CD4-positive, alpha-beta memory T cell (primary cell): ENCODE measurements around the gene PROZ. TPM values are rescaled to one million over a fixed set of nuclear protein-coding genes. Genes with fewer than 3 reads are reported as not detected.
"Not testable (repeated sequence)": the region's sequence is repeated elsewhere in the genome, so short reads cannot be mapped to it uniquely, and the experiment has no call there.

Source experiments
- CTCF ChIA-PET: fragments of 350-600 bp; sonication (Branson Sonifier 250); formaldehyde crosslinking; loops from one replicate; lab custom pipeline; 2021; ENCODE audit warnings: inconsistent platforms; ENCODE audit not compliant: partially characterized antibody; lab: Charles Lee
- POLR2A ChIA-PET: fragments of 350-600 bp; sonication (Branson Sonifier 250); formaldehyde crosslinking; loops from one replicate; lab custom pipeline; 2021; ENCODE audit not compliant: partially characterized antibody; lab: Charles Lee
- DNase-seq, 5 donors: peaks; one replicate each; pipeline versions ENCODE4 v3.0.0 to v3.0.0-alpha.2; 2020 to 2022; ENCODE audit warnings: mixed read lengths in 1 of 5
- H3K27ac ChIP-seq: one replicate; pipeline ENCODE4 v1.7.0; 2013; ENCODE audit warnings: low read depth, low read length
- H3K27me3 ChIP-seq: 2 replicates; pipeline ENCODE4 v1.7.0; 2013; ENCODE audit warnings: mild to moderate bottlenecking, low read length, moderate library complexity; ENCODE audit not compliant: insufficient read depth
- H3K36me3 ChIP-seq: 2 replicates; pipeline ENCODE4 v1.7.0; 2013; ENCODE audit warnings: mild to moderate bottlenecking, low read length, moderate library complexity; ENCODE audit not compliant: insufficient read depth
- H3K4me1 ChIP-seq: 2 replicates; pipeline ENCODE4 v1.7.0; 2013; ENCODE audit warnings: mild to moderate bottlenecking, low read length, moderate library complexity; ENCODE audit not compliant: insufficient read depth
- H3K4me3 ChIP-seq, 2 donors: one replicate each; pipeline ENCODE4 v1.7.0; 2013; ENCODE audit warnings: low read length in 2 of 2, mild to moderate bottlenecking in 1 of 2
- H3K9me3 ChIP-seq, 2 donors: one replicate each; pipeline ENCODE4 v1.7.0; 2013; ENCODE audit warnings: low read length in 2 of 2, control low read depth in 1 of 2; ENCODE audit not compliant: control insufficient read depth in 1 of 2
- H3K27ac Mint-ChIP-seq, 7 donors: one replicate each; pipeline ENCODE4 v1.8.0; 2020 to 2021; ENCODE audit warnings: mixed read lengths in 7 of 7, mild to moderate bottlenecking in 6 of 7, inconsistent platforms in 3 of 7, moderate library complexity in 3 of 7
- H3K27me3 Mint-ChIP-seq, 2 donors: one replicate each; pipeline ENCODE4 v1.8.0; 2020 to 2021; ENCODE audit warnings: mixed read lengths in 2 of 2
- H3K36me3 Mint-ChIP-seq, 2 donors: one replicate each; pipeline ENCODE4 v1.8.0; 2020 to 2021; ENCODE audit warnings: mixed read lengths in 2 of 2, inconsistent platforms in 1 of 2, mild to moderate bottlenecking in 1 of 2
- H3K4me1 Mint-ChIP-seq, 4 donors: one replicate each; pipeline ENCODE4 v1.8.0; 2020 to 2021; ENCODE audit warnings: mixed read lengths in 4 of 4, mild to moderate bottlenecking in 1 of 4
- H3K4me3 Mint-ChIP-seq, 8 donors: one replicate each; pipeline ENCODE4 v1.8.0; 2020 to 2021; ENCODE audit warnings: mixed read lengths in 8 of 8, mild to moderate bottlenecking in 7 of 8, moderate library complexity in 6 of 8, inconsistent platforms in 3 of 8
- H3K9me3 Mint-ChIP-seq, 8 donors: one replicate each; pipeline ENCODE4 v1.8.0; 2020 to 2021; ENCODE audit warnings: mixed read lengths in 8 of 8, mild to moderate bottlenecking in 5 of 8, inconsistent platforms in 3 of 8, moderate library complexity in 1 of 8
- intact Hi-C: fragments of 100-400 bp; cut with micrococcal nuclease; formaldehyde crosslinking; loops from one replicate; pipeline ENCODE4 v1.15.1; 2023
- polyA plus RNA-seq, 2 donors: library from polyadenylated mRNA; unstranded; fragments of 300-500 nt; fragmentation: Illumina TruSeq; gene quantifications; one replicate each; pipeline ENCODE4 v1.2.3, GENCODE V29; 2021
- total RNA-seq, 2 experiments: library from RNA; stranded (reverse); gene quantifications; one replicate each; pipeline ENCODE4 v1.2.3, GENCODE V29; 2021

PROZ gene, protein sequence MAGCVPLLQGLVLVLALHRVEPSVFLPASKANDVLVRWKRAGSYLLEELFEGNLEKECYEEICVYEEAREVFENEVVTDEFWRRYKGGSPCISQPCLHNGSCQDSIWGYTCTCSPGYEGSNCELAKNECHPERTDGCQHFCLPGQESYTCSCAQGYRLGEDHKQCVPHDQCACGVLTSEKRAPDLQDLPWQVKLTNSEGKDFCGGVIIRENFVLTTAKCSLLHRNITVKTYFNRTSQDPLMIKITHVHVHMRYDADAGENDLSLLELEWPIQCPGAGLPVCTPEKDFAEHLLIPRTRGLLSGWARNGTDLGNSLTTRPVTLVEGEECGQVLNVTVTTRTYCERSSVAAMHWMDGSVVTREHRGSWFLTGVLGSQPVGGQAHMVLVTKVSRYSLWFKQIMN
- not detected for total RNA-seq
- polyA plus RNA-seq: under 1 TPM in 1 of 2 donors, not detected in 1; 0.32 TPM

GRCh38 chr13:113157929-113158747 is at the start of gene PROZ:
Gene PROZ (plus strand): TSS chr13:113158648. CDS start chr13:113158661, 13 bp downstream.
- H3K27ac Mint-ChIP-seq: peak within 1 kb of the TSS in 5 of 7 donors; percentile 4 to 98 (median 52)

GRCh38 chr13:113109151-113110047 is 49.0 kb upstream of the PROZ start:
- peaks cover 4% of the 10 kb centered on the region for H3K27me3 ChIP-seq
- no peak overlapping the region for H3K27ac Mint-ChIP-seq
- H3K4me3 Mint-ChIP-seq: peak overlapping the region in 7 of 8 donors; percentile 21 to 71 (median 59)
- no peaks in the 10 kb centered on the region for H3K9me3 ChIP-seq
- peaks cover 4% of the 10 kb centered on the region for H3K4me1 ChIP-seq
- H3K9me3 Mint-ChIP-seq: no peaks in the 10 kb centered on the region
- no peaks in the 10 kb centered on the region for H3K4me1 Mint-ChIP-seq
- no peaks in the 10 kb centered on the region for H3K36me3 Mint-ChIP-seq
- H3K27ac ChIP-seq: no peak overlapping the region
- peak overlapping the region in 1 of 2 donors; percentile 38 for H3K4me3 ChIP-seq
- H3K36me3 ChIP-seq: no peaks in the 10 kb centered on the region
- peaks cover 0 to 2% of the 10 kb centered on the region in 2 donors for H3K27me3 Mint-ChIP-seq
- no peak for DNase-seq
- intact Hi-C loops: no loop called here
- CTCF ChIA-PET: no interaction called here
- POLR2A ChIA-PET: interaction anchor here (1.9 kb wide), 1 partner anchor 101 kb away, joined by 5 read pairs; the partner anchor contains the start of gene CUL4A

More at GRCh38 chr13:113157929-113158747, at the start of gene PROZ:
- Histone ChIP-seq H3K27ac (no peak within 1 kb of the TSS), H3K9me3 (no peaks in the 10 kb centered on the region), H3K4me3 (no peak within 1 kb of the TSS), H3K36me3 (no peaks in the 10 kb centered on the region), H3K4me1 (peaks cover 29% of the 10 kb centered on the region), H3K27me3 (no peaks in the 10 kb centered on the region)
- no peak for DNase-seq
- no peaks in the 10 kb centered on the region for H3K27me3 Mint-ChIP-seq
- peaks cover 0 to 24% (median 2%) of the 10 kb centered on the region in 8 donors for H3K9me3 Mint-ChIP-seq
- intact Hi-C loops: no loop called here
- ChIA-PET CTCF (no interaction called here), POLR2A (interaction anchor here (5.0 kb wide), 1 partner anchor 51 kb away, joined by 42 read pairs; the partner anchor contains the start of genes CUL4A and PCID2)
- peaks cover 11 to 36% (median 23%) of the 10 kb centered on the region in 4 donors for H3K4me1 Mint-ChIP-seq
- H3K4me3 Mint-ChIP-seq: no peak within 1 kb of the TSS
- peaks cover 0 to 4% of the 10 kb centered on the region in 2 donors for H3K36me3 Mint-ChIP-seq

- Histone ChIP-seq H3K4me3 (peak overlapping the region in 1 of 2 donors; percentile 38), H3K27ac (no peak overlapping the region), H3K9me3 (no peaks in the 10 kb centered on the region), H3K36me3 (no peaks in the 10 kb centered on the region), H3K4me1 (peaks cover 4% of the 10 kb centered on the region), H3K27me3 (peaks cover 4% of the 10 kb centered on the region)
- peak in 4 of 5 donors; percentile 22 to 32 (median 24) for DNase-seq
- H3K4me3 Mint-ChIP-seq: peak overlapping the region in 6 of 8 donors; percentile 15 to 73 (median 40)
- intact Hi-C loops: no loop called here
- H3K9me3 Mint-ChIP-seq: no peaks in the 10 kb centered on the region
- no peak overlapping the region for H3K27ac Mint-ChIP-seq
- ChIA-PET CTCF (no interaction called here), POLR2A (interaction anchor here (1.9 kb wide), 1 partner anchor 100 kb away, joined by 5 read pairs; the partner anchor contains the start of gene CUL4A)
- no peaks in the 10 kb centered on the region for H3K27me3 Mint-ChIP-seq
- no peaks in the 10 kb centered on the region for H3K4me1 Mint-ChIP-seq
- no peaks in the 10 kb centered on the region for H3K36me3 Mint-ChIP-seq
Observed at GRCh38 chr13:113110048-113110851, 48.2 kb upstream of the PROZ start.

GRCh38 chr13:113110852-113111315 is 47.6 kb upstream of the PROZ start:
- H3K4me1 ChIP-seq: peaks cover 4% of the 10 kb centered on the region
- intact Hi-C loops: no loop called here
- no peak overlapping the region for H3K27ac ChIP-seq
- H3K27me3 ChIP-seq: peaks cover 4% of the 10 kb centered on the region
- no peak overlapping the region for H3K27ac Mint-ChIP-seq
- no peaks in the 10 kb centered on the region for H3K9me3 Mint-ChIP-seq
- no peaks in the 10 kb centered on the region for H3K36me3 Mint-ChIP-seq
- ChIA-PET CTCF (no interaction called here), POLR2A (interaction anchor here (1.9 kb wide), 1 partner anchor 99 kb away, joined by 5 read pairs; the partner anchor contains the start of gene CUL4A)
- peak in 1 of 5 donors; percentile 13 for DNase-seq
- peak overlapping the region in 6 of 8 donors; percentile 15 to 73 (median 60) for H3K4me3 Mint-ChIP-seq
- H3K27me3 Mint-ChIP-seq: no peaks in the 10 kb centered on the region
- H3K4me1 Mint-ChIP-seq: no peaks in the 10 kb centered on the region
- peak overlapping the region in 1 of 2 donors; percentile 38 for H3K4me3 ChIP-seq
- H3K9me3 ChIP-seq: no peaks in the 10 kb centered on the region
- H3K36me3 ChIP-seq: no peaks in the 10 kb centered on the region

GRCh38 chr13:113111821-113112220 is 46.6 kb upstream of the PROZ start:
- H3K27ac Mint-ChIP-seq, DNase-seq, H3K27me3 ChIP-seq, H3K4me1 Mint-ChIP-seq, H3K4me1 ChIP-seq, CTCF ChIA-PET, H3K27me3 Mint-ChIP-seq, H3K27ac ChIP-seq, H3K36me3 Mint-ChIP-seq, intact Hi-C loops, POLR2A ChIA-PET, H3K4me3 Mint-ChIP-seq, H3K9me3 ChIP-seq, H3K9me3 Mint-ChIP-seq, H3K4me3 ChIP-seq, H3K36me3 ChIP-seq: not testable (repeated sequence)

GRCh38 chr13:113112475-113112874 is 46.0 kb upstream of the PROZ start:
- H3K4me1 Mint-ChIP-seq, intact Hi-C loops, H3K27ac ChIP-seq, H3K36me3 Mint-ChIP-seq, DNase-seq, H3K4me3 ChIP-seq, H3K27me3 Mint-ChIP-seq, POLR2A ChIA-PET, H3K4me3 Mint-ChIP-seq, H3K27me3 ChIP-seq, H3K27ac Mint-ChIP-seq, H3K9me3 ChIP-seq, H3K9me3 Mint-ChIP-seq, H3K36me3 ChIP-seq, CTCF ChIA-PET, H3K4me1 ChIP-seq: not testable (repeated sequence)
